GM04504 (cell line): ENCODE results near the gene CTAGE6.
"Not testable (repeated sequence)": the region's sequence is repeated elsewhere in the genome, so short reads cannot be mapped to it uniquely, and the experiment has no call there.

Experiments used
- DNase-seq: peaks from one replicate; pipeline ENCODE4 v3.0.0-alpha.2; 2012; ENCODE audit warnings: low read depth

The CTAGE6 gene

DNA sequence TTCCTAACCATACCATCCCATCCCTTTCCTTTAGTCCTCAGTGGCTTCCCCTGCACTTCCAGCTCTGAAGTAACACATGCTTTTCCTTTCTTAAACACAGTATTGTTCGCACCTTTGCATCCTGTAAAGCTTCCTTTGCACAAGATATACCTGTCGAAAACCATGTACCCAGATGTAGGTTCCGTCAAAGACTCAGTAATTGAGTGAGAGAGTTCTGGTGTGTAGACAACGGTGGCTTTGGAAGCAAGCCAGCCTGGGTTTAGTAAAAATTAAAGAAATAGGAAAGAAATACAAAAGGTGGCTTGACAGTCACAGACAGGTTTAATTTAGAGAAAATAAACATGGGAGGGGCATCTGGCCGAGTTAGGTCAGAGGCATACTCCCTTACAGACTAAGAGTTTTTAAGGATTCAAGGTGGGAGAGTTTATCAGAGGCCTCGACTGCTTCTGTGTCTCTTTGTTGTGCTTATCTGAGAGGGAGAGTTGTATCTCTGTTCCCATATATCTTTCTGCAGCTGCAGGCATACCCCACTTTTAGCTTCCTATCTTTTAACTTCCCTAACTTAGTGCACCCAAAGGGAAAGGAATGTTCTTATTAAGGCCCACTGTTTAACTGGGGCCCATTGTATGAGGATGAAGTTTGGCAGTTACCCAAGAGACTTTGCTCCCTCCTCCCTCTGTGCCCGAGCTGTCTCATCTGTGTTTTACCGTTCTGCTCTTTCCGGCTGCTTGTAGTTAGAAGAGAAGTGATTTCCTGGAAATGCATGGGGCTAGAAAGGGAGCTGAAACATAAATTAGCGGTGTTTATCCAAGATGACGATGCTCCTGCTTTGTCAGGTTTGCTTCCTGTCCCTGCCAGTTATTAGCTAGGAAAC, 42.7 kb downstream of the CTAGE6 start:
- DNase-seq: not testable (repeated sequence)

DNA sequence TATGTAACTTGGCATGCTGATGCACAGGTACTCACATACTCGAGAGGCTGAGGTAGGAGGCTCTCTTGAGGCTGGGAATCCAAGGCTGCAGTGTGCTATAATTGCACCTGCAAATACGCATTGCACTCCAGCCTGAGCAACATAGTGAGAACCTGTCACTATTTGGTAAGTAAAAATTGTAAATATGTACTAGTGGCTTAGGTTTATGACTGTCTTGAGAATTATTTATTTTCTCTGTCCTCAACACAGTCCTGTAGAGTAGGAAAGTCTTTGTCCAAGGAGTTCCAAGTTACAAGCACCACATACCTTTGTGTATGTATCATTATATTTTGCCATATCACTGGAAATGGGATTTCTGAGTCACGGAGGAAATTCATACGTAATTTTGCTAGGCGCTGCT, 45.1 kb downstream of the CTAGE6 start:
- not testable (repeated sequence) for DNase-seq

DNA sequence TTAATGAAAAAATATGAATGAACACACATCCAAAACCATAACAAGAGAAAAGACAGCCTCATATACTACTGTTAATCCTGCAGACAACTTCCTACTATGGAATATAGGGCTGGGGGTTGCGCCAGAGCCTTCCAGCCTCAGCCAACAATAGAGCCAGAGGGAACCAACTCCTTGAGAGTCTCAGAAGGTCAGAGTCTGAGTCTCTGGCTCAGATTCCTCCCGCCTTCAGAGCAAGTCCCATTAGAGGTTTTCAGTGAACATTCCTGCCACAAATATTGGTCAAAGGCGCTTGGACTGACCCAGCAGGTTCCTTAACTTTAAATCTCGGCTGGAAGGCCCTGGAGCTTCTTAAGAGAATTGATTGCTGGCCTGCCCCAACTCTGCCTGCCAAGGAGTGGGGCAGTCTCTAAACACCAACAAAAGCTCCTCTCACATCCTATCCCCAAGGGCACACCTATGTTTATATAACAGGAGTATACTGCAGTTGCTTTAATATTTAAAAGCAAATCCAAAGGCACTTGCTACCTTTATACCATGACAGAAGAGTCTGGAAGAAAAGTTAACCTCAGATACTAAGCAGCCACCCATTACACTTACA, 45.7 kb downstream of the CTAGE6 start:
- DNase-seq: not testable (repeated sequence)

DNA sequence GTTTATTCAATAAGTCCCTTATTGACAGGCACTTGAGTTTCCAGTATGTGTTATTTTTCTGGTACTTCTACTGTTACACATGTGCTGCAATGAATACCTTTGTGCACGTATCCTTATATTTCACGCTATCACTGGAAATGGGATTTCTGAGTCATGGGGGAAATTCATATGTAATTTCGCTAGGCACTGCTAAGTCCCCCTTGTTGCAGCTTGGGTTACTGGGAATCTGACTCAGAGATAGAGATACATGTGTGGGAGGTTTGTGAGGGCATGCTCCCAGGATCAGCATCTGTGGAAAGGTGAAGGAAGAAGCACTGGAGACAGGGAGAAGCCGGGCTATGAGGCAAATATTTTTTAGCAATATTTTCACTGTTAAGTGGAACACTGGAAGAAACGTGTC, 47.6 kb downstream of the CTAGE6 start:
- not testable (repeated sequence) for DNase-seq
